SK-N-SH treated with all-trans-retinoic acid at 6 μM for 48 hours (cell line): ENCODE measurements around the gene PNMA5.

Experiments
- ATAC-seq: fragments of 200-7000 bp; cut with Tn5 transposase; 3 replicates; pipeline ENCODE4 v1.9.1; 2020; ENCODE audit warnings: mild to moderate bottlenecking, moderate library complexity
- BACH2 ChIP-seq: fragments of 250-450 bp; sonication (Bioruptor Pico); IDR thresholded peaks from 2 replicates; pipeline ENCODE4 v1.9.0; 2021; ENCODE audit warnings: mild to moderate bottlenecking, borderline replicate concordance
- CSDC2 ChIP-seq: fragments of 250-450 bp; sonication (Bioruptor Pico); IDR thresholded peaks from 2 replicates; pipeline ENCODE4 v1.5.0; 2020; ENCODE audit warnings: mild to moderate bottlenecking, moderate library complexity
- ESRRG ChIP-seq: fragments of 250-450 bp; sonication (Bioruptor Pico); IDR thresholded peaks from 2 replicates; pipeline ENCODE4 v1.6.1; 2021; ENCODE audit warnings: mild to moderate bottlenecking
- ISL1 ChIP-seq: fragments of 250-450 bp; sonication (Bioruptor Pico); IDR thresholded peaks from 2 replicates; pipeline ENCODE4 v2.1.2; 2022; ENCODE audit warnings: mild to moderate bottlenecking, moderate library complexity
- PPARA ChIP-seq: fragments of 250-450 bp; sonication (Bioruptor Pico); IDR thresholded peaks from 2 replicates; pipeline ENCODE4 v1.5.0; 2020; ENCODE audit warnings: mild to moderate bottlenecking, borderline replicate concordance
- RARB ChIP-seq: fragments of 250-450 bp; sonication (Bioruptor Pico); IDR thresholded peaks from 2 replicates; pipeline ENCODE4 v1.8.0; 2021; ENCODE audit warnings: mild to moderate bottlenecking, moderate library complexity
- SNAI2 ChIP-seq: fragments of 250-450 bp; sonication (Bioruptor Pico); IDR thresholded peaks from 2 replicates; pipeline ENCODE4 v1.5.0; 2020; ENCODE audit warnings: mild to moderate bottlenecking, moderate library complexity
- TCF4 ChIP-seq: fragments of 250-450 bp; sonication (Bioruptor Pico); IDR thresholded peaks from 2 replicates; pipeline ENCODE4 v1.8.0; 2021; ENCODE audit warnings: mild to moderate bottlenecking, moderate library complexity, borderline replicate concordance
- TOX ChIP-seq: fragments of 250-450 bp; sonication (Bioruptor Pico); IDR thresholded peaks from 2 replicates; pipeline ENCODE4 v1.8.0; 2021; ENCODE audit warnings: mild to moderate bottlenecking, moderate library complexity, borderline replicate concordance
- ZC3H10 ChIP-seq: fragments of 250-450 bp; sonication (Bioruptor Pico); IDR thresholded peaks from 2 replicates; pipeline ENCODE4 v1.5.1; 2021; ENCODE audit warnings: mild to moderate bottlenecking, moderate library complexity
- ZFP3 ChIP-seq: fragments of 250-450 bp; sonication (Bioruptor Pico); IDR thresholded peaks from 2 replicates; pipeline ENCODE4 v1.5.0; 2020; ENCODE audit warnings: mild to moderate bottlenecking, moderate library complexity
- ZFP30 ChIP-seq: fragments of 450-650 bp; formaldehyde crosslinking; IDR thresholded peaks from 2 replicates; pipeline ENCODE4 v1.5.0; 2022; ENCODE audit warnings: mild to moderate bottlenecking, moderate library complexity
- ZNF565 ChIP-seq: fragments of 450-650 bp; formaldehyde crosslinking; conservative IDR thresholded peaks from 2 replicates; pipeline ENCODE4 v1.5.0; 2020; ENCODE audit warnings: low read depth, mild to moderate bottlenecking, moderate library complexity
- ZNF70 ChIP-seq: fragments of 450-650 bp; formaldehyde crosslinking; IDR thresholded peaks from 2 replicates; pipeline ENCODE4 v1.5.0; 2020; ENCODE audit warnings: mild to moderate bottlenecking, moderate library complexity
- ZNF8 ChIP-seq: fragments of 450-650 bp; formaldehyde crosslinking; IDR thresholded peaks from 2 replicates; pipeline ENCODE4 v1.5.0; 2020; ENCODE audit warnings: mild to moderate bottlenecking, moderate library complexity
- TF ChIP-seq, protein P1 (sequence below): fragments of 250-450 bp; sonication (Bioruptor Pico); IDR thresholded peaks from 2 replicates; pipeline ENCODE4 v1.8.0; 2021; ENCODE audit warnings: low read depth, mild to moderate bottlenecking, moderate library complexity, borderline replicate concordance
- TF ChIP-seq, protein P2 (sequence below): fragments of 250-450 bp; sonication (Bioruptor Pico); IDR thresholded peaks from 2 replicates; pipeline ENCODE4 v1.5.1; 2021; ENCODE audit warnings: mild to moderate bottlenecking, moderate library complexity
- TF ChIP-seq, protein P3 (sequence below): fragments of 250-450 bp; sonication (Bioruptor Pico); IDR thresholded peaks from 2 replicates; pipeline ENCODE4 v1.5.1; 2020; ENCODE audit warnings: low read depth, mild to moderate bottlenecking, moderate library complexity

The PNMA5 gene

DNA sequence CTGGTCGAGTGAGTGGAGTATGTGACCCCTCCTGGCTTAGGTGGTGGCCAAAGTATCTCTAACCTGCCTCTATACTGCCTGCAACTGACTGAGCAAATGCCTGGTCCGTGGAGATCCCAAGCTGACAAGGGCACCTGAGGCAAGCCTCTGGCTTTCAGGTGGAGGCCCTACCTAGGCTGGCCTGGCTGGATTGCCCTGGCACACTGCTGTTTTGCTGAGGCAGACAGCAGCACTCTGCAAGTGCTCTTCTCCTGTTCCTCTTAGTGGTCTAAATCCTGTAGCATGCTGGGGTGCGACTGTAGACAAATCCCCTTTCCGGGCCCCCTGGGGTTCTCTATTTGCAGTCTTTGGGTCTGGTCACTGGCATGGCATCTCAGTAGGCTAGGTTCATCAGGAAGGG is 44.8 kb downstream of the PNMA5 start (continued):
- TF ChIP-seq, protein P1, sequence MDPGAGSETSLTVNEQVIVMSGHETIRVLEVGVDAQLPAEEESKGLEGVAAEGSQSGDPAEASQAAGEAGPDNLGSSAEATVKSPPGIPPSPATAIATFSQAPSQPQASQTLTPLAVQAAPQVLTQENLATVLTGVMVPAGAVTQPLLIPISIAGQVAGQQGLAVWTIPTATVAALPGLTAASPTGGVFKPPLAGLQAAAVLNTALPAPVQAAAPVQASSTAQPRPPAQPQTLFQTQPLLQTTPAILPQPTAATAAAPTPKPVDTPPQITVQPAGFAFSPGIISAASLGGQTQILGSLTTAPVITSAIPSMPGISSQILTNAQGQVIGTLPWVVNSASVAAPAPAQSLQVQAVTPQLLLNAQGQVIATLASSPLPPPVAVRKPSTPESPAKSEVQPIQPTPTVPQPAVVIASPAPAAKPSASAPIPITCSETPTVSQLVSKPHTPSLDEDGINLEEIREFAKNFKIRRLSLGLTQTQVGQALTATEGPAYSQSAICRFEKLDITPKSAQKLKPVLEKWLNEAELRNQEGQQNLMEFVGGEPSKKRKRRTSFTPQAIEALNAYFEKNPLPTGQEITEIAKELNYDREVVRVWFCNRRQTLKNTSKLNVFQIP (CRISPR knock-in tag), result no peak
- TF ChIP-seq CSDC2 (CRISPR knock-in tag) (no peak), SNAI2 (no peak)

DNA sequence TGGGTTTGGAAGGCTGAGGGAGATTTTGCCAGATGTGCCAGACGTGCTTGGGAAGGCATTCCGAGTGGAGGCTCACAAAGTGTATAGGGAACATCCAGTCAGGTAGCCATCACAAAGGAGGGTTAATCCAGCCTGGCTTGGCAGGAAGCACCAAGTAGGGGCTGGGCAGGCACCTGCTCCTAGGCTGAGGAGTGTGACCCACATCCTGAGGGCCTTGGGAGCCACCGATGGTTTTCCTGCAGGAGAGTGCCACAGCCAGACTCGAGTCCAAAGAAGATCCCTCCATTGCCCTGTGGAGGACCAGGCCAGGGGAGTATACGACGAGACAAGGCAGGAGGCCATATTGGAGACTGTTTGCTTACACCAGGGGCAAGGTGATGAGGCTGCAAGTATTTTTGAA is 47.2 kb downstream of the PNMA5 start:
- no peak for ATAC-seq
- no peak for TF ChIP-seq ESRRG (CRISPR knock-in tag)
- TF ChIP-seq ZNF8 (CRISPR knock-in tag), result no peak
- TF ChIP-seq BACH2 (CRISPR knock-in tag), result no peak
- TF ChIP-seq ISL1 (CRISPR knock-in tag), result no peak
- TF ChIP-seq CSDC2 (CRISPR knock-in tag), result no peak
- TF ChIP-seq TOX, result no peak

DNA sequence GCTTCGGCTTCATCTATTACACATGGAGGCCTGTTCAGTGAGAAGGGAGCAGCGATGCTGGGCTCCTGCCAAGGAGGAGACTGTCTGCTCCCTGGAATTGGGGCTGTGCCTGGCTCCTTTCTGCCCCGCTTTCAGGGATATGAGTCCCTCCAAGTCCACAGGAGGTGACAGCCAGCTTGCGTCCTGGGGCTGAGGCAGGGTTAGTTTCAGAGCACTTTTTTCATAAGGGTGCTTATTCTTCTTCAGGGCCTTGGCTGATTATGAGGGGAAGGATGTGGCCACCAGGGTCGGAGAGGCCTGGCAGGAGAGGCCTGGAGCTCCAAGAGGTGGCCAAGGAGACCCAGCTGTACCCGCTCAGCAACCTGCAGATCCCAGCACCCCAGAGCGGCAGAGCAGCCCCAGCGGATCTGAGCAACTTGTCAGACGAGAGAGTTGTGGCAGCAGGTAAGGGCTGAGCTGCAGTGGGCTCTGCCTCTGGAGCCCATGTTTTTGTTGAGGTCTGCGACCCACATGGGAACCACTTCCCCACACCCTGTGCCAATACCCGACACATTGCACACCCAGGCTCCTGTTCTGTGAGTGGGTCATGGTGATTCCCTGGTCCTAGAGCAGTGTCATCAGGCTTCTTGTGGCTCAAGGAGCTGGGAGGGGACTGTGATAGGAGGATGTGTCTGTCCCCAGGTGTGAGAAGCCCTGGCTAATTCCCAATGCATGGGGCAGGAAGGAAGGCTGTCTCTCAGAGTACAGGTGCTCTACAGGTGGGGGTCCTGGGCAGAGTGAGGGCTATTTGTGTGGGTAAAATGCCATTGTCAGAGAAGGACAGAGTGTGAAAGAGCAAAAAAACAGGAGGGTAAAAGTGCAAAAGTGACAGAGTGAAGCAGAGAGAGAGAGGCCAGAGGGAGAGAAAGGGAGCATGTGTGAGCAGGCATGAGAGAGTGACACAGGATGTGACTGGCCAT is 48.6 kb downstream of the PNMA5 start:
- TF ChIP-seq ZC3H10 (CRISPR knock-in tag) (no peak), PPARA (no peak), BACH2 (CRISPR knock-in tag) (no peak), TCF4 (no peak), ZNF70 (CRISPR knock-in tag) (no peak), ZFP30 (CRISPR knock-in tag) (no peak), TOX (no peak), ZNF565 (no peak), ESRRG (CRISPR knock-in tag) (no peak), RARB (CRISPR knock-in tag) (no peak), ZFP3 (CRISPR knock-in tag) (no peak), ZNF8 (CRISPR knock-in tag) (no peak)
- TF ChIP-seq, protein P2, sequence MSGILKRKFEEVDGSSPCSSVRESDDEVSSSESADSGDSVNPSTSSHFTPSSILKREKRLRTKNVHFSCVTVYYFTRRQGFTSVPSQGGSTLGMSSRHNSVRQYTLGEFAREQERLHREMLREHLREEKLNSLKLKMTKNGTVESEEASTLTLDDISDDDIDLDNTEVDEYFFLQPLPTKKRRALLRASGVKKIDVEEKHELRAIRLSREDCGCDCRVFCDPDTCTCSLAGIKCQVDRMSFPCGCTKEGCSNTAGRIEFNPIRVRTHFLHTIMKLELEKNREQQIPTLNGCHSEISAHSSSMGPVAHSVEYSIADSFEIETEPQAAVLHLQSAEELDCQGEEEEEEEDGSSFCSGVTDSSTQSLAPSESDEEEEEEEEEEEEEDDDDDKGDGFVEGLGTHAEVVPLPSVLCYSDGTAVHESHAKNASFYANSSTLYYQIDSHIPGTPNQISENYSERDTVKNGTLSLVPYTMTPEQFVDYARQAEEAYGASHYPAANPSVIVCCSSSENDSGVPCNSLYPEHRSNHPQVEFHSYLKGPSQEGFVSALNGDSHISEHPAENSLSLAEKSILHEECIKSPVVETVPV (CRISPR knock-in tag), result no peak
- TF ChIP-seq, protein P1 (CRISPR knock-in tag), result no peak
- TF ChIP-seq, all 23 proteins: peak for 0
- no peak for ATAC-seq

DNA sequence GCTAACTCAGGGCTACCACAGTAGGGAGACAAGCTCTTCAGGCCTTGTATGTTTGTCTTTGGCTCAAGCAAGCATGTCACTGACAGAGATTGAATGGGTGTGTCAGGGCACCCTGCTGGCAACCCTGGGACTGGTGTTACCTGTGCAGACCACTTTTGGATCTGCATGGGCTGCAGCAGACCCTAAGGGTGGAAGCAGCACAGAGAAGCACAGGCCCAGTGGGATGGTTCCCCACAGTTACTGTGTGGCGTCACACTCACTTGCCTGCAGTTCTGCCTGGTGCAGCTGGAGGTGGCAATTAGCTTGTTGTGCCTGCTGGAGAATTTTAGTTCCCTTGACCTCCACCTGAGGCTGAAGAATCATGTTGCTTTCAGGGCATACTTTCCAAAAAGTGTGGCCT is 50.1 kb downstream of the PNMA5 start:
- ATAC-seq, result no peak
- TF ChIP-seq ISL1 (CRISPR knock-in tag) (no peak), ZFP3 (CRISPR knock-in tag) (no peak), BACH2 (CRISPR knock-in tag) (no peak), TOX (no peak), ZNF8 (CRISPR knock-in tag) (no peak), TCF4 (no peak), ZNF565 (no peak), ESRRG (CRISPR knock-in tag) (no peak)
- TF ChIP-seq, protein P3, sequence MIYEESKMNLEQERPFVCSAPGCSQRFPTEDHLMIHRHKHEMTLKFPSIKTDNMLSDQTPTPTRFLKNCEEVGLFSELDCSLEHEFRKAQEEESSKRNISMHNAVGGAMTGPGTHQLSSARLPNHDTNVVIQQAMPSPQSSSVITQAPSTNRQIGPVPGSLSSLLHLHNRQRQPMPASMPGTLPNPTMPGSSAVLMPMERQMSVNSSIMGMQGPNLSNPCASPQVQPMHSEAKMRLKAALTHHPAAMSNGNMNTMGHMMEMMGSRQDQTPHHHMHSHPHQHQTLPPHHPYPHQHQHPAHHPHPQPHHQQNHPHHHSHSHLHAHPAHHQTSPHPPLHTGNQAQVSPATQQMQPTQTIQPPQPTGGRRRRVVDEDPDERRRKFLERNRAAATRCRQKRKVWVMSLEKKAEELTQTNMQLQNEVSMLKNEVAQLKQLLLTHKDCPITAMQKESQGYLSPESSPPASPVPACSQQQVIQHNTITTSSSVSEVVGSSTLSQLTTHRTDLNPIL (CRISPR knock-in tag), result no peak
- TF ChIP-seq, protein P1 (CRISPR knock-in tag), result no peak
